Thoracic aorta (tissue), 2 donors: Measurements from ENCODE around the gene LEMD3. TPM values are rescaled to one million over a fixed set of nuclear protein-coding genes. Genes with fewer than 3 reads are reported as not detected.

Experiments
- ATAC-seq: fragments of 150-250 bp; one replicate; pipeline ENCODE4 v1.8.0; 2017; ENCODE audit warnings: low read depth; ENCODE audit not compliant: insufficient number of reproducible peaks, low FRiP score
- DNase-seq: peaks from one replicate; pipeline ENCODE4 v3.0.0-alpha.2; 2020; ENCODE audit warnings: low spot score
- H3K27ac ChIP-seq, 2 donors: fragments of 200-600 bp; sonication (generic); 1 replicate in 1 of 2; 2 replicates in 1 of 2; pipeline ENCODE4 v1.5.1; 2016; ENCODE audit warnings: mild to moderate bottlenecking in 2 of 2, moderate library complexity in 2 of 2
- H3K27me3 ChIP-seq: fragments of 200-600 bp; sonication (generic); replicated peaks from 2 replicates; pipeline ENCODE4 v1.6.0; 2016; ENCODE audit warnings: mild to moderate bottlenecking; ENCODE audit not compliant: insufficient read depth
- H3K36me3 ChIP-seq: fragments of 200-600 bp; sonication (generic); one replicate; pipeline ENCODE4 v1.5.1; 2016
- H3K4me1 ChIP-seq, 2 donors: fragments of 200-600 bp; sonication (generic); 1 replicate in 1 of 2; 2 replicates in 1 of 2; pipeline versions ENCODE4 v1.5.1 to v1.6.0; 2016; ENCODE audit warnings: low read depth in 2 of 2, mild to moderate bottlenecking in 1 of 2; ENCODE audit not compliant: control insufficient read depth in 1 of 2
- H3K4me3 ChIP-seq: fragments of 200-600 bp; sonication (generic); 2 replicates; pipeline ENCODE4 v1.5.1; 2016; ENCODE audit warnings: mild to moderate bottlenecking
- H3K9me3 ChIP-seq: fragments of 200-600 bp; sonication (generic); 2 replicates; pipeline ENCODE4 v1.5.1; 2016
- CTCF ChIP-seq: fragments of 200-600 bp; sonication (generic); IDR thresholded peaks from one replicate; pipeline ENCODE4 v1.5.1; 2019; ENCODE audit warnings: antibody characterized with exemption
- total RNA-seq, 2 donors: library from RNA; depleted of rRNA; stranded (reverse); fragments of >200 nt; gene quantifications; one replicate each; pipeline versions ENCODE4 v1.1.0 to v1.2.3, GENCODE V29; 2016

The LEMD3 gene
- total RNA-seq, 2 donors from 2014 or later = 21.8 to 61.4 TPM

GRCh38 chr12:65248656-65249633 lies 79.6 kb downstream of the LEMD3 start:
- Histone ChIP-seq H3K36me3 (no peaks in the 10 kb centered on the region), H3K4me3 (no peak overlapping the region), H3K9me3 (no peaks in the 10 kb centered on the region), H3K27me3 (no peaks in the 10 kb centered on the region), H3K27ac (no peak overlapping the region), H3K4me1 (peaks cover 10% of the 10 kb centered on the region in 2 donors)
- DNase-seq (no peak), ATAC-seq (no peak)
- no peak for TF ChIP-seq CTCF

- no peak for TF ChIP-seq CTCF
- ATAC-seq (no peak), DNase-seq (no peak)
- no peak overlapping the region for H3K4me3 ChIP-seq
- peaks cover 10% of the 10 kb centered on the region in 2 donors for H3K4me1 ChIP-seq
- no peaks in the 10 kb centered on the region for H3K27me3 ChIP-seq
- H3K36me3 ChIP-seq = no peaks in the 10 kb centered on the region
- no peaks in the 10 kb centered on the region for H3K9me3 ChIP-seq
- H3K27ac ChIP-seq = no peak overlapping the region
Observed at GRCh38 chr12:65252515-65252914, 83.1 kb downstream of the LEMD3 start.

GRCh38 chr12:65257986-65258385 lies 88.6 kb downstream of the LEMD3 start:
- H3K36me3 ChIP-seq = no peaks in the 10 kb centered on the region
- no peaks in the 10 kb centered on the region for H3K4me1 ChIP-seq
- H3K27ac ChIP-seq = no peak overlapping the region
- no peaks in the 10 kb centered on the region for H3K27me3 ChIP-seq
- DNase-seq (no peak), ATAC-seq (no peak)
- H3K9me3 ChIP-seq = no peaks in the 10 kb centered on the region
- H3K4me3 ChIP-seq = no peak overlapping the region
- no peak for TF ChIP-seq CTCF

- ATAC-seq (no peak), DNase-seq (no peak)
- Histone ChIP-seq H3K27ac (no peak overlapping the region), H3K27me3 (no peaks in the 10 kb centered on the region), H3K36me3 (no peaks in the 10 kb centered on the region), H3K4me3 (no peak overlapping the region), H3K9me3 (no peaks in the 10 kb centered on the region), H3K4me1 (no peaks in the 10 kb centered on the region)
- no peak for TF ChIP-seq CTCF
Observed at GRCh38 chr12:65259501-65259900, 90.1 kb downstream of the LEMD3 start.

GRCh38 chr12:65263777-65264176 lies 94.4 kb downstream of the LEMD3 start:
- TF ChIP-seq CTCF = no peak
- DNase-seq (no peak), ATAC-seq (no peak)
- H3K4me3 ChIP-seq = no peak overlapping the region
- no peaks in the 10 kb centered on the region for H3K27me3 ChIP-seq
- no peaks in the 10 kb centered on the region for H3K4me1 ChIP-seq
- no peaks in the 10 kb centered on the region for H3K36me3 ChIP-seq
- no peaks in the 10 kb centered on the region for H3K9me3 ChIP-seq
- no peak overlapping the region for H3K27ac ChIP-seq
